Thoracic aorta (tissue), 2 donors: ENCODE results near the gene LOXL1. TPM values are rescaled to one million over a fixed set of nuclear protein-coding genes. Genes with fewer than 3 reads are reported as not detected.

ENCODE experiments used
- ATAC-seq: fragments of 150-250 bp; one replicate; pipeline ENCODE4 v1.8.0; 2017; ENCODE audit warnings: low read depth; ENCODE audit not compliant: insufficient number of reproducible peaks, low FRiP score
- DNase-seq: peaks from one replicate; pipeline ENCODE4 v3.0.0-alpha.2; 2020; ENCODE audit warnings: low spot score
- H3K27ac ChIP-seq, 2 donors: fragments of 200-600 bp; sonication (generic); 1 replicate in 1 of 2; 2 replicates in 1 of 2; pipeline ENCODE4 v1.5.1; 2016; ENCODE audit warnings: mild to moderate bottlenecking in 2 of 2, moderate library complexity in 2 of 2
- H3K27me3 ChIP-seq: fragments of 200-600 bp; sonication (generic); replicated peaks from 2 replicates; pipeline ENCODE4 v1.6.0; 2016; ENCODE audit warnings: mild to moderate bottlenecking; ENCODE audit not compliant: insufficient read depth
- H3K36me3 ChIP-seq: fragments of 200-600 bp; sonication (generic); one replicate; pipeline ENCODE4 v1.5.1; 2016
- H3K4me1 ChIP-seq, 2 donors: fragments of 200-600 bp; sonication (generic); 1 replicate in 1 of 2; 2 replicates in 1 of 2; pipeline versions ENCODE4 v1.5.1 to v1.6.0; 2016; ENCODE audit warnings: low read depth in 2 of 2, mild to moderate bottlenecking in 1 of 2; ENCODE audit not compliant: control insufficient read depth in 1 of 2
- H3K4me3 ChIP-seq: fragments of 200-600 bp; sonication (generic); 2 replicates; pipeline ENCODE4 v1.5.1; 2016; ENCODE audit warnings: mild to moderate bottlenecking
- H3K9me3 ChIP-seq: fragments of 200-600 bp; sonication (generic); 2 replicates; pipeline ENCODE4 v1.5.1; 2016
- CTCF ChIP-seq: fragments of 200-600 bp; sonication (generic); IDR thresholded peaks from one replicate; pipeline ENCODE4 v1.5.1; 2019; ENCODE audit warnings: antibody characterized with exemption
- total RNA-seq, 2 donors: library from RNA; depleted of rRNA; stranded (reverse); fragments of >200 nt; gene quantifications; one replicate each; pipeline versions ENCODE4 v1.1.0 to v1.2.3, GENCODE V29; 2016

Gene LOXL1
- total RNA-seq, 2 donors from 2014 or later, result 164 to 321 TPM

DNA sequence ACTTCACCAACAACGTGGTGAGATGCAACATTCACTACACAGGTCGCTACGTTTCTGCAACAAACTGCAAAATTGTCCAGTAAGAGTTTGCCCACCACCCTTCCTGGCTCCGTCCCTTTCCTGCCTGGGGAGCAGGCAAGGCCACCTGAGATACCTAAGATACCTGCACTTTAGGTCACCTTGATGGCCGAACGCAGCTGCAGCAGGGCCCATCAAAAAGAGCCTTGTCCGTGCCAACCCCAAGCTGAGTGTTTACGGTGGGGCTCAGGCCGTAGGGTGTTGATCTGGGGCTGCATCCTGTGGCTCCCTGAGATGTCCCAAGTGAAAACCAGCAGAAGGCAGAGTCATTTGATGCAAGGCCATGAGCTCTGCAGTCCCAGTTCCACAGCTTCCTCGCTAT, 23.2 kb downstream of the LOXL1 start:
- DNase-seq (no peak), ATAC-seq (no peak)
- peaks cover 46% of the 10 kb centered on the region for H3K36me3 ChIP-seq
- H3K4me3 ChIP-seq, result no peak overlapping the region
- H3K27ac ChIP-seq, result peak overlapping the region; percentile 98 to 99
- H3K4me1 ChIP-seq, result peaks cover 29 to 50% of the 10 kb centered on the region in 2 donors
- H3K9me3 ChIP-seq, result no peaks in the 10 kb centered on the region
- TF ChIP-seq CTCF, result no peak
- H3K27me3 ChIP-seq, result no peaks in the 10 kb centered on the region

- no peak overlapping the region for H3K4me3 ChIP-seq
- no peak for TF ChIP-seq CTCF
- peaks cover 46% of the 10 kb centered on the region for H3K36me3 ChIP-seq
- H3K4me1 ChIP-seq, result peaks cover 26 to 41% of the 10 kb centered on the region in 2 donors
- H3K27ac ChIP-seq, result peak overlapping the region; percentile 98 to 99
- DNase-seq (no peak), ATAC-seq (no peak)
- H3K9me3 ChIP-seq, result no peaks in the 10 kb centered on the region
- no peaks in the 10 kb centered on the region for H3K27me3 ChIP-seq
Measured at GRCh38 chr15:73950479-73950830, 24.2 kb downstream of the LOXL1 start.

DNA sequence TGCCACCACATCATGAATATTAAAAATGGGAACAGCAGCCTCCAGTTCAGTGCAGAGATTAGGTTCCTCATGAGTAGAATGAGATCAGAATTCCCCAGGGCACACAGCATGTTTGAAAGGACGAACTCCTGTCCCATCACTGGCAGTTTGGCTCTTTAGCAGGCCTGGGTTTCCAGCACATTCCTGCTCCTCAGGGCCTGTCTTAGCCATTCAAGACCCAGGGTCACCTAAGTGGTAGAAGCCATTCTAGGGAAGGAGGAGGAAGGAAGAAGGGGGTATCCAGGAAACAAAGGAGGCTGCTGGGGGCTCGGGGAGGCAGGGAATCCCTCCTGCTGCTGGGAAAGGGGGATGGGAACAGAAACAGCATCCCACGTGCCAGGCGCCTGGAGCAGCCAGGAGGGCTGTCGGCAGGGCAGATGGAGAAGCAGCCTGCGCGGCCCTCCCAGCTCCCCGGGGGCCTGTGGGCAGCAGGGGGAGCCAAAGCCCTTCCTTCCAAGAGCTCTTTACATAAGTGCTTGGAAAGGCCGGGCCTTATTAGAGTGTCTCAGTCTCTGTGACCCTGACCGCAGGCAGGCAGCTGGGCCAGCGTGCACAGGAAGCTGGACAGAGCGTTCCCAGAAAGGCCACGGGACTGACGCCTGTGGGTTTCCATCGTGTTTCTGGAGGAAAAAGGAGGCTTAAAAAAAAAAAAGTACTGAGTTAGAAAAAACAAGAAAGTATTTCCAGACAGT, 24.7 kb downstream of the LOXL1 start:
- H3K4me3 ChIP-seq, result no peak overlapping the region
- no peaks in the 10 kb centered on the region for H3K9me3 ChIP-seq
- peaks cover 44% of the 10 kb centered on the region for H3K36me3 ChIP-seq
- TF ChIP-seq CTCF, result peak; percentile 70
- peak overlapping the region; percentile 98 to 99 for H3K27ac ChIP-seq
- H3K27me3 ChIP-seq, result no peaks in the 10 kb centered on the region
- peaks cover 26 to 44% of the 10 kb centered on the region in 2 donors for H3K4me1 ChIP-seq
- peak; percentile 82 for DNase-seq
- peak; percentile 84 for ATAC-seq

DNA sequence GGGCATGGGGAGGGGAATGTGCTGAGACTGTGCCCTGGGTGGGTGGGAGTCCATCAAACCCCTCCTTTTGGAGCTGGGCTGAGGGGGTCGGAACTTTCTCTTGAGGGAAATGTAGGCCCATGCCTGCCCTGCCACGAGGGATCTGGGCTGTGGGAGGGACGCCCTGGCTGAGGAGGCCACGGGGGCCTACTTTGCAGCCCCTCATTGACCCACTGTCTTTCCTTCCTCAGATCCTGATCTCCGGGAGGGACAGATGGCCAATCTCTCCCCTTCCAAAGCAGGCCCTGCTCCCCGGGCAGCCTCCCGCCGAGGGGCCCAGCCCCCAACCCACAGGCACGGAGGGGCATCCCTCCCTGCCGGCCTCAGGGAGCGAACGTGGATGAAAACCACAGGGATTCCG, 25.3 kb downstream of the LOXL1 start:
- no peak overlapping the region for H3K4me3 ChIP-seq
- ATAC-seq (no peak), DNase-seq (no peak)
- H3K27me3 ChIP-seq, result no peaks in the 10 kb centered on the region
- peak overlapping the region; percentile 98 to 99 for H3K27ac ChIP-seq
- peaks cover 38% of the 10 kb centered on the region for H3K36me3 ChIP-seq
- H3K4me1 ChIP-seq, result peaks cover 26 to 50% of the 10 kb centered on the region in 2 donors
- TF ChIP-seq CTCF, result no peak
- no peaks in the 10 kb centered on the region for H3K9me3 ChIP-seq

DNA sequence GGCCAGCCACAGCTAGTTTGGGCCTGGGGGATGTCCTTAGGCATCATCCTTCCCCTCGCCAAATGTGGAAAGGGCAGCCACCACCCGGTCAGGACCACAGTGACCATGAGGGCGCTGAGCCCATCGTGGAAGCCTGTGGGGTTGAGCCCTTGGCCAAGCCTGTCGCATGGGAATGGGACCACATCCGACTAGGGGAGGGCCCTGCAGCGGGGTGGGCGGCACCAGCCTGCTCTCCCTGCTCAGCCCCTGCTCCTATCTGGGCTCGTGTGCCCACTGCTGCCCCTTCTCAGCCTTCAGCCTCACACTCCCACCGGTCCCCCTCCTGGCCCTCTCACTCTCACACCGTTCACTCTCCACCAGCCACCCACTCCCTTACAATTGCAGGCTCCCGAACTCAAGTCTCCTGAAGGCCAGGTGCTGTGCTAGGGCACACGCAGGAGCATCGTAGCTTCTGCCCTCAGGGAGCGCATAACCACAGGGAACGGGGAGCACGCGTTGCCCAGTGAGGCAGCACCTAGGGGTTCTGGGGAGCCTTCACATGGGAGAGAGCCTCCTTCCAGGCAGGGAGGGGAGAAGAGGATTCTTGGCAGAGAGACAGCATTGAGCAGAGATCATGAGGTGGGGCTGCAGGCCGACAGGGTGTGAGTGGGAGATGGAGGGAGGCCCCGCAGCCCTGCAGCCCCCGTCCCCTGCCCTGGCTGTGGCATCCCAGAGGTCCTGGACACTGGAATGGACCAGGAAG, 26.1 kb downstream of the LOXL1 start:
- Histone ChIP-seq H3K4me3 (no peak overlapping the region), H3K4me1 (peaks cover 31 to 57% of the 10 kb centered on the region in 2 donors), H3K27me3 (no peaks in the 10 kb centered on the region), H3K36me3 (peaks cover 31% of the 10 kb centered on the region), H3K27ac (peak overlapping the region; percentile 98 to 99), H3K9me3 (no peaks in the 10 kb centered on the region)
- DNase-seq (no peak), ATAC-seq (no peak)
- no peak for TF ChIP-seq CTCF
